Measurements from ENCODE around the gene CRIM1.

The CRIM1 gene

DNA sequence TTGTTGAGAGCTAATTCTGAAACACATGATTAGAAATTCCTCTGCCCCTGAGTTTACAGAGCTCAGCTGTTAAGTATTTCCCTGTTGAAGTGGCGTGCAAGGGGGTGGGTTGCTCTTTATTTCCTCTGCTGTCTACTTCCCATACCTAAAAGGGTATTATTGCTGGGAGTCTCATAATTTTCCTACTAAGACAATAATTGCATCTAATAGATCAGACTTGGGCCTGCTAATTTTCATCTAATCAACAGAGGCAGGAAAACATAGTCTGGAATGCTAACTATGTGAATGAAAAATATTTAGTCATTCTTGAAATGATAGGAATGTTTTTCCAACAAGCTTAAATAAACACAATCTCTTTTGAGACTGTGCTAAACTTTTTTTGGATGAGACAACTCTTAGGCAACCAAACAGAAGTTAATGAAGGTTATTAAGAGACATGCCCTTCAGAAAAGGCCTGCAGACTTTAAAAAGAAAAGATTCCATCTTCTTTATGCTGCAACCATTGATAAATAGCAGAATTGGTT lies 131.0 kb downstream of the CRIM1 start:
- no peak for DNase-seq

DNA sequence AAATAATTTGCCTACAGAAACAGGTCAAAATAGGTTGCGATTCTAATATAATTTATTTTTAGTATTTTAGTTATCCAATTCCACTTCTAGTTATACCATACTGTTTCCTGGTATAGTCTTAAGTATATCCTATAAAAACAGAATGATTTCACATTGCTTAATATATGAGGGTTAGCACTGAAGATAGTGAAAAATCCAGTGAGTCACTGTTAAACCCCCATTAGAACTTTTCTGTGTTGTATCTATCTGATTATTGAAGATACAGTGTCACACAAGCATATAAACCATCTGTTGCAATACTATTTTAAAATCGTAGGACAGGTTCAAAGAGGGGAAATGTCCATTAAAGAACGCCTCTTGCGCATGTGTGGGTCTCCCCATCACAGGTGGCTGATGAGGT lies 132.4 kb downstream of the CRIM1 start:
- no peak for DNase-seq

DNA sequence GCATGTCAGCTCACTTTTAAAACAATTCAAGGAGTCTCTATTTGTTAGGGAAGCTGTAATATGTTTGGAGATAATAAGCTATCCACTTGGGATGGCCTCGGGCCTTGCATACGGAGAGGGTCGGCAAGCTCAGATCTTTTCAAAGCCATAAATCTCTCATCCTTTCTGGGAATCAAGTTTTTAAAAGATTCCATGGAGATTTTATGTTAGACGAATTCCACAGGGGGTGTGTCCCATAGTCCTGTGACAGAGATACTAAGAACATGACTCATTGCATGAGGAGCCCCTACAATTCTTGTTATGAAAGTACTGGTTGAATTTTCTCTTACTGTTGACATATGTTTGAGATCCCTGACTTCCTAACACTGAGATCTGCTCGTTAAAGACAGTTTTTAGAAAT lies 133.7 kb downstream of the CRIM1 start:
- DNase-seq, result no peak

DNA sequence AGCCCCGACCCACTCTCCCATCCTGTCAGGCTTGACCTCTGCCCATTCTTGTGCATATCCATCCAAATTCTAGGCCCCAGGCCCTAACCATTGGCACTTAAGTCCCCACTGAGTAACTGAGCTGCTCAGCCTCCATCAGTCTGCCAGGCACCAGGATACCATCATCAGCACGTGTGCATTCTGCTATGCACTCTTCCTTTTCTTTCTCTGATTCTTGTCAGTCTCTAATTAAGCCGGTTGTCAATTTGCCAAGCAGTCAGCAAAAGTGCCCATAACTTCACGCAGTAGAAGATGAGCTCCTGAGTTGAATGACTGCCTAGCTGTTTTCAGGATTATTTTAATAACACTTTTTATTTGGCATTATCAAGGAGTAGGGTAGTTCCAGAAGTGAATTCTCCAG lies 135.2 kb downstream of the CRIM1 start:
- no peak for DNase-seq

DNA sequence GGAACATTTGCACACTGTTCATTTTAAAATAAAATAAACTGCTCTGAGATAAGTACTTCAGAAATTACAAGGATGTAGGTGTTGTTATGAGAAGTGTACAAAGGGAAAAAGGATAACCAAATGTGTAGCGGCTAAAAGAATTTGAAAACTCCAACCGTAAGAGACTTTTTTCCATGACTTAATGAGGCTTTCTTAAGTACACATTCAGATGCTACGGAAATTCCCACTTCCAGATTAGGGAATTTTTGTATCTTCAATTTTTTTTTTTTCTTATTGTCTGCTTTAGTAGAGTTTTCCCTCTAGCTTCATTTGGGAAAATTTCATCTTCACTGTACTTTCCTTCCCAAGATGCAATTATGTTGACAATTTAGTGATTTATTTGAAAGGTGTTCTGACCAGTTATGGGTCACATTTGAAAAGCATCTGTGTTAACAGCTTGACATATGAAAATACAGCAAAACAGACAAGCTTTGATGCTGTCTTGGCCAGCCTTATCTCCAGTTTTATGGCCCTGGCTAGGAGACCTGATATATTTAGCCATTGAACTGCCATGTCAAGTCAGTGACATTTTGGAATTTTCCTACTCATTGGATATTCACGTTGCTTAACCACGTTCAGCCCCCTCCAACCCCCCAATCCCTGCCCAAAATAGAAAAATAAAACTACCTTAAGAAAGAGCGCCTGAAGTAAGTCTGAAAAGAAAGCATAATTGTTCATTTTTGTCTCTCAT lies 136.8 kb downstream of the CRIM1 start:
- DNase-seq, result no peak

DNA sequence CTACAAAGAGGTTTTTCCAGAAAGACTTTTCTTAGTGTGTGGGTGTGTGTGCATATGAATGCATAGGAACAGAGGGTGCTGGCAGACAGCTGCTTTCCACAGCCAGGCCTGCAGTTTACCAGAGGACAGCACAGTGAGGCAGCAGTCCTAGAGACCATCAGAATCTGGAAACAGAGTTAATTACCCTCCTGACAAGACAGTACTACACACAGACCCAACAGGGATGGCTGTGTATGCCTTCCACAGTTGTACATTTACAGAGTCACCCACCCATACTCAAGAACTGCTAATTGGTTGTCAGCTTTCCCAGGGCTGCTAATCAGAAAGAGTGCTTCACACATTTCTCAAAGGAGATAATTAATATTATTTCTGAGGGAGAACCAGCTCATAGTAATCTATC lies 137.7 kb downstream of the CRIM1 start:
- no peak for DNase-seq

DNA sequence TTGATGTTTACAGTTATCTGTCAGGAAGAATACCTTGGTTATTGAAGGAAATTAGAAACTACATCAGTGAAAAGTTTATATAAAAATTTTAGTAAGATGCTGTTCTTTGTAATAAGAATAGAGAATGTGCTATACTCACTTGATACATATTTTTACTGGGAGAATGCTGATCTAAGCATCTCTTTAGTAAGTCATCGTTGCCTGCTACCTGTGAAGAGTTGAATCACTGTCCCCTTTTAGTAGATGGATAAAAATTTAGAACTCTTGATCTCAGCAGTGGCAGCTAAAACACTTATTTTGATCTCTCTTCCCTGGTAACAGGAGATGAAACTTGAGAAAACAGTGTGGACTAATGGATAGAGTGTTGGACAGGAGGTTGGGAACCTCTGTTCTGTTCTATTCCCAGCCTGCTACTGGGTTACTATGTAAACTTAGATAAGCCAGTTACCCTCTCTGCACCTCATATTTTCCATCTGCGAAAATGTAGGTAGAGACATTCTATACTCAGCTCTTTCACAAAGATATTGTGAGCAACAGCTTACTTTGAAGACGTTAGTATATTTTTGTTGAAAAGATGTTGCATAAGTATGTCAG lies 142.1 kb downstream of the CRIM1 start:
- DNase-seq, result no peak

DNA sequence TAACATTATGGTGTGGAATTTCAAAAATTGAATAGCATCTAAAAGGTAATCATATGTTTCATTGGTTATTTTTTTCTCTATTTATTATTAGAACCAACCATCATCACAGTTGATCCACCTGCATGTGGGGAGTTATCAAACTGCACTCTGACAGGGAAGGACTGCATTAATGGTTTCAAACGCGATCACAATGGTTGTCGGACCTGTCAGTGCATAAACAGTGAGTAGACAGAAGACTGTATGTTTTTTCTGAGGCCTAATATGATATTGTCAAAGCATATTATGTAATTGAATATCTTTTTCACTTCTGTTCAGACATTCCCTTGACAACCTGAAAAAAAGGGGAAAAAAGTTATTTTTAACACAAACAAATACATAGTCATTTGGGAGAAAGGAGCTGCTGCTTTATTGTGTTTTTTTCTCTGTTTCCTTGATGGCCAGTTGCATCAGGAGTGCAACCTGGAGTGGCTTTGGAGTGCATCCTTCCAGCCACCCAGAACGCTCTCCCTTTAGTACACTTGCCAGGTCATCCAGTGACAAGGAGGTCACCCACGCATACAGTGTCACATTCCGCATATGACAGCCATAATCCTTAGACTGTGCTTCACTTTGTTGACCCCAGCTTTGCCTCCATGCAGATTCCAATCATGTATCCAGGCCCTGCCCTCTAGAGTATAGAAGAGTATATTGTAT lies 143.7 kb downstream of the CRIM1 start:
- no peak for DNase-seq

DNA sequence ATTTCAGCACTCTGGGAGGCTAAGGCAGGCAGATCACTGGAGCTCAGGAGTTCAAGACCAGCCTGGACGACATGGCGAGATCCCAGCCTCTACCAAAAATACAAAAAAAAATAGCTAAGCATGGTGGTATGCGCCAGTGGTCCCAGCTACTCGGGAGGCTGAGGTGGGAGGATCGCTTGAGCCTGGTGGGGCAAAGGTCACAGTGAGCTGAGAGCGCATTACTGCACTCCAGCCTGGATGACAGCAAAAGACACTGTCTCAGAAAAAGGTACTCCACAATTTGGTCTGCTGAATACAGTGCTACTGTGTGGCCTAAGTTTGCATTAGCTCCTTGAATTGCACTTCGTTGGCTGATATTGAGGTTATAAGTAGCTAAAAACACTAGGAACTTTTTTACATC lies 144.5 kb downstream of the CRIM1 start:
- no peak for DNase-seq

DNA sequence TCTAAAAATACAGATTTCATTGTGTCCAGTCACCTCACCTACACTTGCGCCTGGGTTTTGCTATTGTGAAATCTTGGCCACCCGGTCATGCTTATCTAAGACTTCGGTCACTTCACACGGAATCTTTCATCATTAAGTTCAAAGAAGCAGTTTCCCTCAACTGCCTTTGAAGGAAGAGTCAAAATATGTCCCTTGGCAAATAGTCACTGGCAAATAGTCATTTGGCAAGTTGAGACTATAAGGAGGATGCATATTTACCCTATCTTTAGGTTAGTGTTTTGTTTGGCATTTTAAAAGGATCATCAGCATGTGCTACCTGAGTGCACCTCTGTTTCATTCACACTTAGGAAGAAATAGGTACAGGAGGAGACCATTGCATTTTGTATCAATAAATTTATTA lies 146.5 kb downstream of the CRIM1 start:
- DNase-seq, result no peak

DNA sequence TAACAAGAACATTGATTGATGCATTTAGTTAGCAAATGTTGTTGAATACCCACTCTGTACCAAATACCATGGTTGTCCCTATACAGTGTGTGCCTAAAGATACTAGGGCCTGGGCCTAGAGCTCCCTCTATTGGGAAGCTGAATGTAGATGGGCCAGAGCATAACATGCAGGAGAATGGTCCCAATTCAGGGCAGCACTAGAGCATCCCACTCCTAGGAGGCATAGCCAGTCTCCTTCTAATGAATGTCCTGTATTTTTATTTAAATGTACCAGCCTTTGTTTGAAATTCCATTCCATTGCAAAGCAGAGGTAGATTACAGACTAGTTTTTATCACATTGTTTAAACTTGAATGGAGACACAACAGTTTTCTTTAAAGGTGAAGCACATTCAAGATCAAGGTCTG lies 151.8 kb downstream of the CRIM1 start:
- peak; percentile 51 for DNase-seq

DNA sequence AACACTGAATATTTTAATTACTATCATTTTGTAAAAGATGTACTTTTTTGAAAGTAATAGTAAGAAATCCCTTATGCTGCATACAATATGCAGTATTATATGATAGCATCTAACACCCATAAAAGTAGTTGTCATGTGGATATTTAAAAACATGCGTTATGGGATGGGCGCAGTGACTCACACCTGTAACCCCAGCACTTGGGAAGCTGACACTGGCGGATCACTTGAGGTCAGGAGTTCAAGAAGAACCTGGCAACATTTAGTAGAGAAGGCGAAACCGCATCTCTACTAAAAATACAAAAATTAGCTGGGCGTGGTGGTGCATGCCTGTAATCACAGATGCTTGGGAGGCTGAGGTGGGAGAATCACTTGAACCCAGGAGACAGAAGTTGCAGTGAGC lies 153.5 kb downstream of the CRIM1 start:
- no peak for DNase-seq

DNA sequence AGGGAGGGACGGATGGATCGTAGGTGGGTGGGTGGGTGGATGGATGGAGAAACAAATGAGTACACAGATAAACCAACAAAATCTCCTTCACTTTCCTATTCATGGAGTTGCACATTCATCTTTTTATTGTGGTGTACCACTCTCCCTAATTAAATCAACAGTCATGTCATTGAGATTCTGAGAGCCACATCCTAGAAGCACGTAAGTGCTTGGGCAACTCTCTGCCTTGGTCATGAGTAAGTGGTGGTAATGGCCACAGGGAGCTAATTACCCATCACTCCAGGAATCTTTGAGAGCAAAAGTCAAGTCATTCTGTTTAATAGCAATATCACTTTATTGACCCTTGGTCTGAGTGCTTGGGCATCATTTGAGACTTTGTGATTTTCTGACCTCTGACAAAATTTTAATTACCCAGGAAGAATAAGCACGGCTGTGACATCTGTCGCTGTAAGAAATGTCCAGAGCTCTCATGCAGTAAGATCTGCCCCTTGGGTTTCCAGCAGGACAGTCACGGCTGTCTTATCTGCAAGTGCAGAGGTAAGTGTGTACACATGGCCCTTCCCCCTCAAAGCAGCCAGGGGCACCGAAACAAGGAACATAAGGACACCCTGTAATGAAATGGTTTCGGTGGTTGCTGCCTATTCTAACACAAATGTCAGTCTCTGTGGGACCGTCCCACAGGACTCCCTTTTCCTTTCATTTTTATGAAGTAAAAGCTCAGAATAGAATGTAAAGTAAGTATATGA lies 156.5 kb downstream of the CRIM1 start:
- no peak for DNase-seq

DNA sequence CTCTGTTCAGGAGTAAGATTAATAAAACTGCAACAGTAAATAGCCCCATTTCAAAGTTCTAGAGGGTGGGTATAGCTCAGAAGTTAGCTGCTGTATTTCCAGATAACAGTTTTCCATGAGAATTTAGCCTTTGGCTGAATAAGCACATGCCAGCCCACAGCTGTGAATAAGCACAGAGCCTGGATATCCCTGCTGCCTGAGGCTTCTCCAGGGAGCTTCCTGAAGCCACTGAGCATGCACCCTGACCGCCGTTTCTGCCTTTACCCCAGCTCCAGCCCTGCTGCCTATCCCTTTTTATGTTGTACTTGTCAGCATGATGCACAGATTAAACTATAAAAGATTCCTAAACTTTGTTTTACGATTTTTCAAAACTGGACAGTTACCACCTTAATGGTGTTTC lies 157.1 kb downstream of the CRIM1 start:
- no peak for DNase-seq

DNA sequence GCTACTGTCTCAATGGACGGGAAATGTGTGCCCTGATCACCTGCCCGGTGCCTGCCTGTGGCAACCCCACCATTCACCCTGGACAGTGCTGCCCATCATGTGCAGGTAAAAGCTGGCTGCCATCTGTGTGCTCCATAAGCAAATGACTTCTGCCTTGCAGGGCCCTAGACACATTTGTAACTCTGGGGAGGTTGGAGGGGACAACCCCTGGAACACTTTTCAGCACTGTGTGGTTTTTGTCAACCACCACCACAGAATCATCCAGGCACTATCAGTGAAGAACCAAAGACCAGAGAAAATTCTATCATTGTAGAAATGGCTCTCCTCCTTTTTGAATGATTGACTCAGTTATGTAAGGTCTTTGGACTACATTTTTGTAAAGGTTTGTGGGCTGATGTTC lies 158.1 kb downstream of the CRIM1 start:
- DNase-seq, result no peak

DNA sequence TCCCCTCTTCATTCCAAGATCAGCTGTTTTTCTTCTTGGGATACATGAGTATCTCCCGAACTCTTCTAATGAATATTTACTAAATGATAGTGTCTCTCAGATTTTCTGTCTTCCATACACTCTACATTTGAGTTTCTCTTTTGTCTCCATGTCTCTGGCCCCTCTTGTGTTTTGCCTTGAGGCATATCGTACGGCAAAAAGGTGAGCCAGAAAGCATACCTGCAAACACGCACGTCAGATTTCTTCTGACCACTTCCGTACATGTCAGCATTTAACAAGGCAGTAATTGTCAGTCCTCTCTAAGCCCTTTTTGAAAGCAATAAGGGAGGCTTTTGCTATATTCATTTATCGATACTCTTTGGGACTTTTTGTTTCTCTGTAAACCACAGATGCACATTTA lies 160.0 kb downstream of the CRIM1 start:
- no peak for DNase-seq

DNA sequence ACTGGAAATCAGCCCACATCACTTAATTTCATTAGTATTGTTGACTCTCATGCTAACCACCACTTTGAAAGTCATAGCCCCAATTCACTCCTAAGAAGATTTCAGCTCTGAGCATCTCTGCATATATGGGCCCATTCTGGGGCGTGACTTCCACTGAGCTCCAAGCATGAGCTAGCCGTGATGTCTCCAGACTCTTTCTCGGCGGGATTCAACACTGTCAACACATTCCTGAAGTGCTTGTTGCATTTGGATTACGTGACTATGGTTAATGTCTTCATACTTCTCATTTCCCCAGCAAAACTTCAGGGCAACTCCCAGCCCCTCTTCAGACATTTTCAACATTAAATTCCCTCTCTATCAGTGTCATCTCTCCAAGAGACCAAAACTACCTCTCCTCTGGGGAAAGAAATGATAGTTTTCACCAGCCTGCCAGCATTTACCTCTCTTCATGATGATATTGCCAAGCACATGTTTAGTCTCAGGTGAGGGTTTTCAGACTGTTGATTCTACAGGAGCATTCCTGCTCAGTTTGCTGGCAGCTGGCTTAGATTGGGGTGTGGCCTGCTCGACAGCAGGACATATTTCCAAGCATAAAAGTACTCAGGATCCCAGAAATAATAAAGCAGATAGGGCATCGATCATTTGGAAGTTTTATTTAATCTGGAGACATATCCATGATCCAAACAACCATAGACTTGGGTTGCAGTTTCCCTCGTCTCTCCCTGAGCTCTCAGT lies 160.7 kb downstream of the CRIM1 start:
- DNase-seq, result no peak

DNA sequence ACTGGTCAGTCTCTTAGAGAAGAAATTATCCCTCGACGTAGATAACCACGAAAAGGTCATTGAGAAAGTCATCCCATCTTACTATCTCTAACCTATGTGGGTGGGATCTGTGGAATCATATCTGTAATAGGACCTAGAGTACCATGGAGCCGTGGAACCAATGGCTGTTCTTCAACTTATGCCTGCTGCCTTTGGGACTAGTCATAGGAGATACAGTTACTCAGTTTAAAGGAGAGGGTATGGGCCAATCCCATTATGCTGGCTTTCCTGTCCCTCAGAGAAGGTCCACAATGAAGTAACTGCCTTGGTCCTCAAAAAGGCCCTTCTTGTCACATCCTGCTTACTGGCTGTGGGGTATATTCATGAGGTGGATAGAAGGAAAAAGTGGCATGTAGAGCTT lies 164.9 kb downstream of the CRIM1 start:
- no peak for DNase-seq

DNA sequence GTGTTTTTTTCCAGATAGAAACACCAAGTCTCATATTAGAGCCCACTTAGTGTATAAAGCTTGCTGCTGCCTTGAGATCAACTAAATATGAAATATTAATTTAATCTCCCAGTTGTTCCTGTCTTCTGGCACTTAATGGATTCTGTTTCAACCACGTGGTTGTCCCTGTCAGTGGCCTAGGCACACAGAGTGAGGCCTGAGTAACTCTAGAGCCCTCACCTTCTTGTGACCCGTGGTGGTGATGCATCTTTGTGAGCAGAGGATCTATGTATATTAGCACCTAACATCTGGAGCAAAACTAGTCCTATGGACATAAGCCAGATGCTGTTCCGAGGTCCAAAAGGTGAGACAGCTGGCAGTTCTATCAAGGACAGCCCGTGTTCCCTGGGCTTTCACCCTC lies 167.6 kb downstream of the CRIM1 start:
- DNase-seq, result no peak

DNA sequence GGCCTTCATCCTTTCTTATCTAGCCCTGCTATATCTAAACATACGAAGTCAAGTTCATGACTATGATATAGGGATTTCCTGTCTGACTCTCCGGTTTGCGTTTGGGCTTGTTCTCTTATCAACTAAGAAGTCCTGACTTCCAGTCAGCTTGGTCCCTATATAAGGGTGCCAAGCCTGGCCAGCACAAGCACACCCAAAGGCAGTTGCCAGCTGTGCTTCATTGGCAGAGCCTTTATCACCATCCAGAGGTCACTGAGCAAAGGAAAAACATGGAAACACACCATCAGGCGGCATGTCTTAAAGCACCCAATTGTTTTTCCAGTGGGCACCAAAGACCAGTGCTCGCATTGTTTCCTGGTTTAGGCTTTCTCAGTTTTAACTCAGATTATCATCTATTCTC lies 169.7 kb downstream of the CRIM1 start:
- no peak for DNase-seq

DNA sequence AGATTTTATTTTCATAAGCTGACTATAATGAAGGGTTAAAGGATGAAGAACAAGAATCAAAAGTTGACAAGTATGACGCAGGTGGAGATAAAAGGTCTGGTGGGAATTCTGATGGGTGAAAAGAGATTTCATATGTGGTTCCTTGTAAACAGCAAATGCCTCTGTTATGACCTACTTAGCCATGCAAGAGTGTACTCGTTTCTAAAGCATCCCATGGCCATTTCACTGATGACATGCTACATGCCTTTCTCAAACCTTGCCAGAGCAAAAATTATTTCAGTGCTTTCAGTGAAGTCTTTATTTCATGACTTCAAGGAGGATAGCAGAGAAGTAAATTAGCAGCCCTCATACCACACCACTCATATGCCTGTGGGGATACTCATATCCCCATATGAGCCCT lies 170.6 kb downstream of the CRIM1 start:
- no peak for DNase-seq

DNA sequence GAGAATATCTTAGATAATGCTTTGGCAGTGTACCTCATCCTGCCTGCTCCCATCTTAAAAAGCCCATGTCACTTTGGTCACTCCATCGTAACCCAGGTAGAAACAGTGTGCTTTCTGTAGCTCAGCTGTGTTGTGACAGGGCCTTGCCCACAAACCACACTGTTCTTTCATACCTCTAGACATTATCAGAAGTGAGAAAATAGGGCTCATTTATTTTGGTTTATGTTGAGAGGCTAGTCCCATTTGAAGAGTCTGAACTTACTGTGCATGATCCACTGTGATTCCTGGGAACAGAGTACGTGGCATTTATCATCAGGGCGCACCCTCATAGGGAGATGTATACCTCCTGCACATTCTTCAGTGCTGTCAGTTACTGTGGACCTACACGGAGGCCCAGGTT lies 172.7 kb downstream of the CRIM1 start:
- DNase-seq, result no peak
